CD4-positive, alpha-beta T cell treated with Interleukin-10 for 1 hour (primary cell): ENCODE measurements around the gene CELF2.
A peak's percentile ranks its signal among the peaks of the same experiment; 100 is the strongest.
"Not testable (repeated sequence)": the region's sequence is repeated elsewhere in the genome, so short reads cannot be mapped to it uniquely, and the experiment has no call there.

Source experiments
- DNase-seq: peaks from one replicate; pipeline ENCODE4 v3.0.0-alpha.2; 2020

The CELF2 gene

GRCh38 chr10:11177926-11178471 lies 160.3 kb downstream of the CELF2 start:
- peak; percentile 50 for DNase-seq

GRCh38 chr10:11178606-11179515 lies 161.2 kb downstream of the CELF2 start:
- peak; percentile 93 for DNase-seq

- DNase-seq: no peak
Measured at GRCh38 chr10:11179516-11180105, 161.9 kb downstream of the CELF2 start.

GRCh38 chr10:11180228-11180627 lies 162.6 kb downstream of the CELF2 start:
- peak; percentile 80 for DNase-seq

- DNase-seq: no peak
Measured at GRCh38 chr10:11181978-11182377, 164.3 kb downstream of the CELF2 start.

GRCh38 chr10:11183015-11183414 lies 165.3 kb downstream of the CELF2 start:
- peak; percentile 57 for DNase-seq

DNA sequence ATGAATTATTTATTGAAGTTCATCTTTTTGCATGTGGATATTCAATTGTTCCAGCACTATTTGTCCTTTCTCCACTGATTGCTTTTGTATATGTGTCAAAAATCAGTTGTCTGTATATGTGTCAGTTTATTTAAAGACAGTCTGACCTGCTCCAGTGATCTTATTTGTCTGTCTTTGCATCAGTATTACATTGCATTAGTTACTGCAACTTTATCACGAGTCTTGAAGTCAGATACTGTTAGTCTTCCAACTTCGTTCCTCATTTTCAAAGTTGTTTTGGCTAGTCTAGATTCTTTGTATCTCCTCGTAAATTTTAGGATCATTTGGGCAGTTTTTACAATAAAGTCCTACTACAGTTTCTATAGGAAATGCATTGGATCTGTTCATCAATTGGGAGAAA lies 166.4 kb downstream of the CELF2 start:
- DNase-seq: no peak

DNA sequence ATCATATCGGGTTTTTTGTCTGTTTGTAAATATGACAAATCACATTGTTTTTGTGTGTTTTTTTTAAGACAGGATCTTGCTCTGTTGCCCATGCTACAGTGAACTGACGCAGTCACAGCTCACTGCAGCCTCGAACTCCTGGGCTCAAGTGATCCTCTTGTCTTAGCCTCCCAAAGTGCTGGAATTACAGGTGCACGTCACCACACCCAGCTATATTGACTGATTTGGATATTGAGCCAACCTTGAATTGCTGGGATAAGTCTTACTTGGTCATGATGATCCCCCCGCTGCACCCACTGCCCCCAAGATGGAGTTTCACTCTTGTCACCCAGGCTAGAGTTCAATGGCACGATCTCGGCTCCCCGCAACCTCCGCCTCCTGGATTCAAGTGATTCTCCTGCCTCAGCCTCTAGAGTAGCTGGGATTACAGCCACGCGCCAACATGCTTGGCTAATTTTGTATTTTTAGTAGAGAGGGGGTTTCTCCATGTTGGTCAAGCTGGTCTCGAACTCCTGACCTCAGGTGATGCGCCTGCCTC lies 167.5 kb downstream of the CELF2 start:
- not testable (repeated sequence) for DNase-seq

- DNase-seq: no peak
Measured at GRCh38 chr10:11186374-11186773, 168.7 kb downstream of the CELF2 start.

DNA sequence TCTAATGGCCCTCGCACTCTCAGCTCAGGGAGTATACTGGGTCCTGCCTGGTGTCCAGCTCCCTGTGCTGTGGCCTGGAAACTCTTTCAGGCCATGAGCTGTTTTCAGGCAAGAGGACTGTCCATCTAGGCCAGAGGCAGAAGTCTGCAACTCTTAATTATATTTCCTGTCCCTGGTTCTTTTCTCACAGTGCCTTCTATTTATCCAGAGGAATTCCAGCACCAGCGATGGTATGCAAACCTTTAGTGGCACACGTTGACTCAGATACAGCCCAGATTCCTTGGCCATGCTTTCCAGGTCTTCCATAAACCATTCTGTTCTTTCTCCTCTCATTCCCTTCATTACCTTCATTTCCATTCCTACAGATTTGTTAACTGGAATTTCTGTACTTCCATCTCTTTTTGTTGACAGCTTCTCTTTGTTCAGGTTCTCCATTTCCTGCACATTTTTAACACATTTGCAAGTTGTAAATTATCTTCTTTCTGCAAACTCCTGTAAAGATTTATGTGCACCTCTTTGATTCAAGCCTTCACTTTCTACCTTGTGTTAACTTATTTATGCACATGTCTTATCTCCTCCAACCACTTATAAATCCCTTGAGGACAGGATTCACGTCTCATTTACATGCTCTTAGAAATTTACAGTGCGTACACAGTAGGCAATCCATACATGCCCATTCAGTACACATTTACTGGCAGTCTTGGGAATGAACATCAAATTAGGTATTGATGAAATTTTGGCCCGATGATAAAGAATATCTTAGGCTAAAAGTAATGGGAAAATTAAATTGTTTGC lies 172.1 kb downstream of the CELF2 start:
- DNase-seq: no peak

DNA sequence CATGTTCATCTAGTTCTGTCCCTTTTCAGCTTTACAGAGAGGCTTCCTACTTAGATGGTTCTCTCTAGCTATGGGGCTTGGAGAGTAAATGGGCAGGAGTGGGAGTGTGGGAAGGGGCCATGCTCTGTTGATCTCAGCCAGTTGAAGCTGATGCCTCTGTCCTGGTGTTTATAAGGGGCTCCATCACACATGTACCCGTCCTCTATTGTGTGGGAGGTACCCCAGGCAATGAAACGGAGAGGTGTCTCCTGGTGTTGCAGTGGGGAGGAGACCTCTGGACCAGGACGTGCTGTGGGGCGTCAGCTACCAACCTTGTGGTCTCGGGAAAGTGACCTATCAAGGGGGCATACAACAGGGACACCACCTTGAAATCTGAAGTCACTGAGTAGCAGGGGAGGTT lies 173.5 kb downstream of the CELF2 start:
- DNase-seq: no peak

- no peak for DNase-seq
Measured at GRCh38 chr10:11191678-11192077, 174.0 kb downstream of the CELF2 start.

- no peak for DNase-seq
Measured at GRCh38 chr10:11192304-11193000, 174.8 kb downstream of the CELF2 start.

GRCh38 chr10:11193001-11193551 lies 175.4 kb downstream of the CELF2 start:
- DNase-seq: no peak

DNA sequence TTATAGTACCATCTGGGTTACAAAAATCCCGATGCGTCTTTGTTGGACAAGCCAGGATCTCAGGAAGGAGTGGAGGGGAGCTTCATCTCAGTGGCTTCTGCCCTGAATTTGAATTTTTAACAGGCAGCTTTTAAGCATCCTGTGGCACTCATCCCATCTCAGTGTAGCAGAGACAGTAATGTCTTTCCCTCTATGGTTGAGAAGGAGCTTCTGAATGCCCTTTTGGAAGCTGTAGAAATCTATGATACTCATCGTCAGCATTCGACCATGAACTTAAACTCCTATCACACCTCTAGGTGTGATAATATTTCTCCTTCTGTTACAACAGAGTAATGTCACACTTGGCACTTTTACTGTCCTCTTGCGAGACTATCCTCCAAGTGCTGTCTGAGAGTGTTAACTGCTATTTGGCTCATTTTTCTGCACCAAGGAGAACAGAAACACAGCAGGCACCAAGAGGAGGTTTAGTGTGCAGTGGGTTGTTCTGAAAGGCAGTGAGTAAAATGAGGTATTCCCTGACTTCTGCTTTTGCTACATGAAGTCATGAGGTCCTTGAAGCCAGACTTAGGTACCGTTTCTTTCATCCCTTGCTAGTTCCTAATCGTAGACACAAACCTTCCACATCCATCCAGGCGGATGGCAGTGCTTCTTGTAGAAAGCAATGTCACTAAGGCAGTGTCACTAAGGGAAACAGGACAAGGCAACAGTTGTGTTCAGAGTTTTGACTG lies 177.4 kb downstream of the CELF2 start:
- DNase-seq: no peak

DNA sequence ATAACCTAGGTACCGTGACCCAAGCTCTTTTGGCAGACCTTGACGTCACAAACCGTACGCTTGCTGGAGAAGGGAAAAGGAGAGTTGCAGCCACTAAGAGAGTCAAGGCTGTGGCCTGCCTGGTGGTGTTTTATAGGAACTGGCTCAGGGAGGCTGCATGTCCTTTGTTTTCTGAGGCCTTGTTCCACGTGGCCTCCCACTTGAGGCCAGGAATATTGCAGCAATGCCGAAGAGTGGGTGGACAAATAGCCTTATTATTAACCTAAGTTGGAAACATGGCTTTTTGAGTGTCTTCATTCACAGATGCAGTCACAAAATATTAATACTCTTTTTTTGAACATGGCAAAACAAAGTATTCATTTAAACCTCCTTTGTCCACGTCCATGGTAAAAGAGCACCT lies 178.0 kb downstream of the CELF2 start:
- no peak for DNase-seq

GRCh38 chr10:11197266-11197712 lies 179.6 kb downstream of the CELF2 start:
- DNase-seq: no peak

DNA sequence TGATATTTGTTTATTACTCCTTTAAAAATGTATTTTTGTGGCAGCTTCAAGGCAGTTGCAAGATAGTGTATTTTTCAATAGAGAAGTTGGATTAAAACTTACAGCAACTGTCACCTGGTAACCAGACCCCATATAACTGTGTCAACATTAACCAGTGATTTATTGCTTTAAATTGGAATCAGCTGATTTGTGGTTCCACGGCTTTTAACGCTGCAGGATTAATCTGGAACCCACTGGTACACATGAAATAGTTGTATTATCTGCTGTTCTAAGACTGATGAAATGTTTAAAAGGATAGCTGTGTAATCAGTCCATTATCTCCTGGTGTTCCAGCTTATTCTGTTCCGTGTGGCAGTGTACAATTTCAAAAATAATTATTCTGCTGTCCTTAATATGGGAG lies 180.2 kb downstream of the CELF2 start:
- DNase-seq: no peak

DNA sequence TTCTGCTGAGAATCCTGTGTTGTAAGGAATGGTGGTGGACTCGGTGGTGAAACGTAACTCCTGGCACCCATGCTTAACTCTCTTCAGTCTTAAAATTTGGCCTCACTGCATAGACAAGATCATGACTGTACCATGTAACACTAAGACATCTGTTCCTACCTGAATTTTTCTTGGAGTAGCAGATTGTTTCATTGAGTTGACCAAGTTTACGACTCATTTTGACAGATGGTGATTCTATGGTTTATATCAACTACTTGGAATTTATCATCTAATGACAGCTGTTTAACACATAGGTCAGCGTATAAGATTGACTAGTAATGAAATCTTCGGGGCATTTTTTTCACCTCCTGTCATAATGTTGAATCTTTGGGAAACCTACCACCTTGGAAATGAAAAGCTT lies 184.2 kb downstream of the CELF2 start:
- no peak for DNase-seq

DNA sequence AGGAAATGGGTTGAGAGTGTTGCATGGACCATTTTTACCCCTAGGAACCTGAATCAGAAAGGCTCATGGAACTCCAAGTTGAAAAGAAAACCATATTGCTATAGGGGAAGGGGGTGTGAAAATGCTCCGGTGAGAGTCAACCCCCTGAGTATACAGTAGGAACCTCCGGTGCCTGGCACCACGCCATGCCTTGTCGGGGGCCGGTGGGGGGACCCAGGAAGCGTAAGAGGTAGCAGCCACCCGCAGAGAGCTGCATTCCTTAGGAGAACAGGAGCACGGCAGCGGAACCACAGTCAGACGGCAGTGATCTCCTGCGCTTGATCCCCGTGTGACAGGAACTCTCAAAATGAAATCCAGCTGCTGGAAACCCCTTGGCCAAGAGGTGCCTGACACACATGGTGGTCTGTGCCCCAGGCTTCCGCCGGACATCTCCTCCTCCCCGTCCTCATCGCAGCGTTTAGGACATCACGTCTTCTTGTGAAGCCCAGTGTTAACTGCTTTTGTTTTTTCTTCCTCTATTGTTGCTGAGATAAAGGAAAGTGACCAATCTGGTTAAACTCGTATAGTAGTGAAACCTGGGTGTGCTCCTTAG lies 186.8 kb downstream of the CELF2 start:
- DNase-seq: no peak
